Measurements from ENCODE around the gene ARHGAP31.

DNA sequence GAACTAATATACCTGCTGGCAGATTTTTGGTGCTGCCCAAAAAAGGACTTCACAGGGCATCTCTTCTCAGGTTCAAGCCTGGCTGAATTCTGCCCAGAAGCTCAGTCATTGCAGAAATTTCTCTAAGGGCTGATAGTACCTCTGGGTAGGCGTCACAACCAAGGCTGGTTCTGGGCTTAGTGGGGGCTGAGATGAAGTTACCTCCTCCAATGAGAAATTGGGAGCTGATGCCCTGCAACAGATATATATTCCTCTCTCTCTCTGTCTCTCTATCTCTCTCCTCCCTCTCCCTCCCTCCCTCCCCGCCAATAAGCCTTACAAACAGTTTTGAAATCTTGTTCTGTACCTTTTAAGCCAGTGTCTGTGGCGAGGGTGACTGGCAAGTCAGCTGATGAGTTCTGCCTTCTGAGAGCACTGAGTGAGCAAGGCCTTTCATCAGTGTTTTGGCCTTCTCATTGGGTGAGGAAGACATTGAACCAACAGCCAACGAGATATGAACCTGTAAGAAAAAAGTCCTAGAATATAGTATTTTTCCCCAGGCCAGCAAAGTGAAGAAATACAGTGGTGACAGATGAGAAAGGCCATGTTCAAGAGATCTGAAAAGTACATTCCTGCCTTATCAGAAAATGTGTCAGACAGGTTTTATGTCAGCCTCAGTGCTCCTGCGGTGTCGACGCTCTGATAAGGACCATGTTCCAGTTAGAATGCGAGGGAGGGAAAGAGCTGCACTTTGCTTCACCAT is 123.8 kb downstream of the ARHGAP31 start:
- TF ChIP-seq, protein P1, sequence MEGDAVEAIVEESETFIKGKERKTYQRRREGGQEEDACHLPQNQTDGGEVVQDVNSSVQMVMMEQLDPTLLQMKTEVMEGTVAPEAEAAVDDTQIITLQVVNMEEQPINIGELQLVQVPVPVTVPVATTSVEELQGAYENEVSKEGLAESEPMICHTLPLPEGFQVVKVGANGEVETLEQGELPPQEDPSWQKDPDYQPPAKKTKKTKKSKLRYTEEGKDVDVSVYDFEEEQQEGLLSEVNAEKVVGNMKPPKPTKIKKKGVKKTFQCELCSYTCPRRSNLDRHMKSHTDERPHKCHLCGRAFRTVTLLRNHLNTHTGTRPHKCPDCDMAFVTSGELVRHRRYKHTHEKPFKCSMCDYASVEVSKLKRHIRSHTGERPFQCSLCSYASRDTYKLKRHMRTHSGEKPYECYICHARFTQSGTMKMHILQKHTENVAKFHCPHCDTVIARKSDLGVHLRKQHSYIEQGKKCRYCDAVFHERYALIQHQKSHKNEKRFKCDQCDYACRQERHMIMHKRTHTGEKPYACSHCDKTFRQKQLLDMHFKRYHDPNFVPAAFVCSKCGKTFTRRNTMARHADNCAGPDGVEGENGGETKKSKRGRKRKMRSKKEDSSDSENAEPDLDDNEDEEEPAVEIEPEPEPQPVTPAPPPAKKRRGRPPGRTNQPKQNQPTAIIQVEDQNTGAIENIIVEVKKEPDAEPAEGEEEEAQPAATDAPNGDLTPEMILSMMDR (IDR thresholded peaks at IDR 0.05; ENCODE audit: insufficient read depth, low read depth, low read length): no peak
- no peak for TF ChIP-seq EZH2 (IDR thresholded peaks at IDR 0.05; ENCODE audit: insufficient read depth, low read length)
